ENCODE results near the gene FBXW11.

DNA sequence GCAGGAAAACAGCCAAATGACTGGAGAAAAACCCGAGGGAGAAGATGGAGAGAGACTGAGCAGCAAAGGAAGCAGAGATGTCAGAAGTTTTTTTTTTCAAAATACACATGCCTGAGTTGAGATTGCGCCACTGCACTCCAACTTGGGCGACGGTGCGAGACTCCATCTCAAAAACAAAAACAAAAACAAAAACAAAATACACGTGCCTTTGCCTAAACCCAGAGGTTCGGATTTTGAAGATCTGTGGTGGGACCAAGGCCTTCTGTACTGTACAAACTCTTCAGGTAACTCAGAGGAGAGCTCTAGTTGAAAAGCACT is 38.8 kb upstream of the FBXW11 start:
- TF ChIP-seq, protein P1, sequence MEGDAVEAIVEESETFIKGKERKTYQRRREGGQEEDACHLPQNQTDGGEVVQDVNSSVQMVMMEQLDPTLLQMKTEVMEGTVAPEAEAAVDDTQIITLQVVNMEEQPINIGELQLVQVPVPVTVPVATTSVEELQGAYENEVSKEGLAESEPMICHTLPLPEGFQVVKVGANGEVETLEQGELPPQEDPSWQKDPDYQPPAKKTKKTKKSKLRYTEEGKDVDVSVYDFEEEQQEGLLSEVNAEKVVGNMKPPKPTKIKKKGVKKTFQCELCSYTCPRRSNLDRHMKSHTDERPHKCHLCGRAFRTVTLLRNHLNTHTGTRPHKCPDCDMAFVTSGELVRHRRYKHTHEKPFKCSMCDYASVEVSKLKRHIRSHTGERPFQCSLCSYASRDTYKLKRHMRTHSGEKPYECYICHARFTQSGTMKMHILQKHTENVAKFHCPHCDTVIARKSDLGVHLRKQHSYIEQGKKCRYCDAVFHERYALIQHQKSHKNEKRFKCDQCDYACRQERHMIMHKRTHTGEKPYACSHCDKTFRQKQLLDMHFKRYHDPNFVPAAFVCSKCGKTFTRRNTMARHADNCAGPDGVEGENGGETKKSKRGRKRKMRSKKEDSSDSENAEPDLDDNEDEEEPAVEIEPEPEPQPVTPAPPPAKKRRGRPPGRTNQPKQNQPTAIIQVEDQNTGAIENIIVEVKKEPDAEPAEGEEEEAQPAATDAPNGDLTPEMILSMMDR (IDR thresholded peaks at IDR 0.05 in 2 of 3, conservative IDR thresholded peaks at IDR 0.05 in 1 of 3; ENCODE audit: control insufficient read depth in 2 of 3, extremely low read depth in 1 of 3, insufficient read depth in 1 of 3, low read depth in 3 of 3, low read length in 3 of 3), result no peak
- TF ChIP-seq ZBED1 (IDR thresholded peaks at IDR 0.05; ENCODE audit: borderline replicate concordance), result no peak
- TF ChIP-seq EGR1 (IDR thresholded peaks at IDR 0.05; ENCODE audit: borderline replicate concordance in 1 of 2, low read depth in 2 of 2, low read length in 2 of 2), result no peak
- TF ChIP-seq EZH2 (IDR thresholded peaks at IDR 0.05; ENCODE audit: borderline replicate concordance, control insufficient read depth, low read depth, low read length), result no peak
- no peak for TF ChIP-seq YY1 (IDR thresholded peaks at IDR 0.05; ENCODE audit: low read depth, low read length)
- TF ChIP-seq EP300 (IDR thresholded peaks at IDR 0.05; ENCODE audit: borderline replicate concordance in 1 of 2, control insufficient read depth in 1 of 2, low read depth in 2 of 2, low read length in 2 of 2), result no peak
